ENCODE measurements around the gene ERMARD.
"Not testable (repeated sequence)": the region's sequence is repeated elsewhere in the genome, so short reads cannot be mapped to it uniquely, and the experiment has no call there.

Gene ERMARD

DNA sequence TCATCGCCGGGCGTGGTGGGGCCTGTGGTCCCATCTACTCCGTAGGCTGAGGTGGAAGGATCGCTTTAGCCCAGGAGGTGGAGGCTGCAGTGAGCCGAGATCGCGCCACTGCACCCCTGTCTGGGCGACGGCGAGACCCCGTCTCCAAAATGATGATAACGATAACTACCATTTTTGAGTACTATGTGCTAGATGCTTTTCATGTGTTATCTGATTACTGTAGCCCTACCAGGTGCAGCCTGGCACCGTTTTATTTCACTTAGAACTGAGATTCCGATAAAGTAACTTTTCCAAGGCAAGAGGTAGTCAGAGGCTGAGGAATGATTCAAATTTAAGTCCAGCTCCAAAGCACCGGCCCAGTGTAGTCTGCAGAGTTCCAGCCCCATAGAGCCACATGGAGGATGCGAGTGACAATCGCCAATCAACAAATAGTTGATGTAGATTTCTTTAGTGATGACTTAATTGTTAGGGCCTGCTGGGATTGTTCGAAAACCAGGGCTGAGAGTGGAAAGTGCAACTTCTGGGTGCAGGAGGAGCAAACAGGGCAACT is 727 bp downstream of the ERMARD start:
- Histone ChIP-seq H3K9me3 (ENCODE audit: low read depth, low read length) (no peaks in the 10 kb centered on the region), H3K36me3 (ENCODE audit: insufficient read depth, low read length) (no peaks in the 10 kb centered on the region), H3K9ac (ENCODE audit: insufficient read length) (peak overlapping the region; percentile 96), H3K4me3 (peak overlapping the region; percentile 91), H3K27ac (peak overlapping the region; percentile 82)
- DNase-seq (ENCODE audit: low read depth, low spot score), result no peak
- TF ChIP-seq FOXP2 (optimal IDR thresholded peaks at IDR 0.05; ENCODE audit: control extremely low read depth, extremely low read length, insufficient read depth), result no peak
- no peak for TF ChIP-seq EZH2 (IDR thresholded peaks at IDR 0.05)
- TF ChIP-seq POLR2AphosphoS5 (IDR thresholded peaks at IDR 0.05; ENCODE audit: borderline replicate concordance, low read depth, low read length), result no peak

DNA sequence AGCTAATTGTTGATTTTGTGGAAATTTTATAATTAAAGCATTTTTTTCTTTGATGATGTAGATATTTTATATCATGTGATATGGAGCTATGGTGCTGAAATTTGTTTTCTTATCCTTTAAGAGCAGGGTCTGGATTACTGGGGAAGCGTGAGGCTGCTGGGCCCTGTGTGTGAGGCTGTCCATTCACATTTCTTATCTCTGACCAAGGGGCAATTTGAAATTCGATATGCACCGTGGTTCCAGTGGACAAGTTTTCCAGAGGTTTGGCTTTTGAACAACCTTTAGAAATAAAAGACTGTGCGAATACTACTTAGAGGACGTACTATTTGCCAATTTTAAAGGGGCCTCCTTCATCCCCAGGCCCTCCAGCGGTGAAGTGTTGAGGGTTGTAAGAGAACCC is 3.7 kb downstream of the ERMARD start:
- Histone ChIP-seq H3K4me3 (no peak overlapping the region), H3K36me3 (ENCODE audit: insufficient read depth, low read length) (peaks cover 4% of the 10 kb centered on the region; the same call in 1 of the 2 replicates), H3K9me3 (ENCODE audit: low read depth, low read length) (no peaks in the 10 kb centered on the region), H3K9ac (ENCODE audit: insufficient read length) (no peak overlapping the region), H3K27ac (no peak overlapping the region)
- DNase-seq (ENCODE audit: low read depth, low spot score), result no peak
- no peak for TF ChIP-seq POLR2AphosphoS5 (IDR thresholded peaks at IDR 0.05; ENCODE audit: borderline replicate concordance, low read depth, low read length)

DNA sequence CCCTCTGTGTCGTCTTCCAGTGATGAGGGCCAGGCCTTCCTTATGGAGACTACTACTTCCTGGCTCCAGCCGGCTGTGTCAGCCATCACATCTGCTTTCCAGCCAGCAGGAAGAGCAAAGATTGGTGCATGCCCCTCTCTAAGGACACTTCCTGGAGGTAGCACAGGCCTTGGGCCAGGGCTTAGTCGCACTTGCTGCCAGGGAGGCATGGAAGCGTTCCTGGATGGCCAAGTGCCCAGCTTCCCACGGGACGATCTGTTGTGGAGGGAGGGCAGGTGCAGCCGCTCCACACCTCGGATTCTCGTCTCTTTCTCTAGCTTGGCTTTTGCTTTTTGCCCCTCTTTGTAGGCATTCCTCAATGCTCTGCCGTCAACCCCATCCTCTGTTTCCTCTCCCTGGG is 11.9 kb downstream of the ERMARD start:
- TF ChIP-seq EZH2 (IDR thresholded peaks at IDR 0.05), result no peak
- no peak for TF ChIP-seq FOXP2 (optimal IDR thresholded peaks at IDR 0.05; ENCODE audit: control extremely low read depth, extremely low read length, insufficient read depth)
- TF ChIP-seq POLR2AphosphoS5 (IDR thresholded peaks at IDR 0.05; ENCODE audit: borderline replicate concordance, low read depth, low read length), result no peak
- H3K9ac ChIP-seq (ENCODE audit: insufficient read length), result no peak overlapping the region
- H3K36me3 ChIP-seq (ENCODE audit: insufficient read depth, low read length), result peaks cover 14% of the 10 kb centered on the region; the same call in 1 of the 2 replicates

DNA sequence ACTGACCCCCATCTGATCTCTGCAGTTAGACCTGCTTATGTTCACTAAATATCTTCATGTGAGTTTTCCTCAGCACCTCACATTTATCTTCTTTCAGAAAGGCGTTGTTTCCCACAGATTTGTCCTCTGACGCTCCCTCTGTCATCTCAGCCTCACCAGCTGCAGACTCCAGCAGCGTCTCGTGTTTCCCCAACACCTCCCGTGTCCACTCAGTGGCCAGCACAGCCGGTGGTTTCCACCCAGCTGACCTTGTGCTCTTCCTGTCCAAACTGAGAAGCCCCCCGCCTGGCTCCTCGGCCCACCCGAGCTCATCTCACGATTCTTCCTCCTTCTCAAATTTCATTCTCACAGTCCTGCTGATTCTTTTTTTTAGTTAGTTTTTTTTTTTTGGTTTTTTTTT is 12.5 kb downstream of the ERMARD start:
- H3K36me3 ChIP-seq (ENCODE audit: insufficient read depth, low read length), result peaks cover 16% of the 10 kb centered on the region; the same call in 1 of the 2 replicates
- no peak for TF ChIP-seq FOXP2 (optimal IDR thresholded peaks at IDR 0.05; ENCODE audit: control extremely low read depth, extremely low read length, insufficient read depth)
- TF ChIP-seq POLR2AphosphoS5 (IDR thresholded peaks at IDR 0.05; ENCODE audit: borderline replicate concordance, low read depth, low read length), result no peak
- no peak for TF ChIP-seq EZH2 (IDR thresholded peaks at IDR 0.05)

More for the DNA sequence above, 11.9 kb downstream of the ERMARD start:
- DNase-seq (ENCODE audit: low read depth, low spot score), result no peak
- Histone ChIP-seq H3K9me3 (ENCODE audit: low read depth, low read length) (no peaks in the 10 kb centered on the region), H3K27ac (no peak overlapping the region), H3K4me3 (no peak overlapping the region)

DNA sequence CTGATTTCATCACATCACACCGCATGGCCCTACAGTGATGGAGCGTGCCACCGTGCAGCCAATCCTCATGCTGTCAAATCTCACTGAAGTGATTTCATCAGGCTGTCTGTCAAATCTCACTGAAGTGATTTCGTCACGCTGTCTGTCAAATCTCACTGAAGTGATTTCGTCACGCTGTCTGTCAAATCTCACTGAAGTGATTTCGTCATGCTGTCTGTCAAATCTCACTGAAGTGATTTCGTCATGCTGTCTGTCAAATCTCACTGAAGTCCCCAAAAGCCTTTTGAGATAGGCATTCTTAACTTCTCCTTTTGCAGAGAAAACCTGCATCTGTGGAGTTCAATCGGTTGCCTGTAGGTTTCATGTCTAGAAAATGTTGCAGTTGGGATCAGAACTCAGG is 14.4 kb downstream of the ERMARD start:
- DNase-seq (ENCODE audit: low read depth, low spot score); H3K9me3 ChIP-seq (ENCODE audit: low read depth, low read length); H3K9ac ChIP-seq (ENCODE audit: insufficient read length); H3K27ac ChIP-seq; H3K4me3 ChIP-seq: not testable (repeated sequence)
- H3K36me3 ChIP-seq (ENCODE audit: insufficient read depth, low read length), result peaks cover 16% of the 10 kb centered on the region

More for the DNA sequence above, 12.5 kb downstream of the ERMARD start:
- Histone ChIP-seq H3K27ac (no peak overlapping the region), H3K9ac (ENCODE audit: insufficient read length) (no peak overlapping the region), H3K9me3 (ENCODE audit: low read depth, low read length) (no peaks in the 10 kb centered on the region), H3K4me3 (no peak overlapping the region)
- no peak for DNase-seq (ENCODE audit: low read depth, low spot score)

DNA sequence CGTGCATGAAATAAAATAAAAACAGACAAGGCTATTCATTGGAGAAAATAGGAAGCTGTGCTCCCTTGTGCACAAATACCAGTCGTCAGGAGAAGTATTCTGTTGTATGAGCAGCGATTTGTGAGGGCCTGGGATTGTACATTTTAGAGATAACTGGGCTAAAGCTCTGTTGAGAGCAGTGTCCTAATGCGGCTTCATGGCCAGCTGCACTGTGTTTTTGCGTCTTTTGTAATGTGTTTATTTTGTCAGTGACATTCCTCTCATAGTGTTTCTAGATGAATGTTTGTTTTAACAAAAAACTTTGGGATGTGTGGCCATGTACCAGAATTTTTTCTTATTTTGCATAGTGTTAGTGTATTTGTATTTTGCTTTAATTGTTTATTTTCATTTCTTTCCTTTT is 14.8 kb downstream of the ERMARD start:
- no peak overlapping the region for H3K27ac ChIP-seq
- H3K36me3 ChIP-seq (ENCODE audit: insufficient read depth, low read length), result peaks cover 16% of the 10 kb centered on the region
- TF ChIP-seq EZH2 (IDR thresholded peaks at IDR 0.05), result no peak
- no peak for TF ChIP-seq FOXP2 (optimal IDR thresholded peaks at IDR 0.05; ENCODE audit: control extremely low read depth, extremely low read length, insufficient read depth)
- no peak for TF ChIP-seq POLR2AphosphoS5 (IDR thresholded peaks at IDR 0.05; ENCODE audit: borderline replicate concordance, low read depth, low read length)
- no peak overlapping the region for H3K9ac ChIP-seq (ENCODE audit: insufficient read length)
- no peaks in the 10 kb centered on the region for H3K9me3 ChIP-seq (ENCODE audit: low read depth, low read length)
- H3K4me3 ChIP-seq, result no peak overlapping the region
- DNase-seq (ENCODE audit: low read depth, low spot score), result no peak

DNA sequence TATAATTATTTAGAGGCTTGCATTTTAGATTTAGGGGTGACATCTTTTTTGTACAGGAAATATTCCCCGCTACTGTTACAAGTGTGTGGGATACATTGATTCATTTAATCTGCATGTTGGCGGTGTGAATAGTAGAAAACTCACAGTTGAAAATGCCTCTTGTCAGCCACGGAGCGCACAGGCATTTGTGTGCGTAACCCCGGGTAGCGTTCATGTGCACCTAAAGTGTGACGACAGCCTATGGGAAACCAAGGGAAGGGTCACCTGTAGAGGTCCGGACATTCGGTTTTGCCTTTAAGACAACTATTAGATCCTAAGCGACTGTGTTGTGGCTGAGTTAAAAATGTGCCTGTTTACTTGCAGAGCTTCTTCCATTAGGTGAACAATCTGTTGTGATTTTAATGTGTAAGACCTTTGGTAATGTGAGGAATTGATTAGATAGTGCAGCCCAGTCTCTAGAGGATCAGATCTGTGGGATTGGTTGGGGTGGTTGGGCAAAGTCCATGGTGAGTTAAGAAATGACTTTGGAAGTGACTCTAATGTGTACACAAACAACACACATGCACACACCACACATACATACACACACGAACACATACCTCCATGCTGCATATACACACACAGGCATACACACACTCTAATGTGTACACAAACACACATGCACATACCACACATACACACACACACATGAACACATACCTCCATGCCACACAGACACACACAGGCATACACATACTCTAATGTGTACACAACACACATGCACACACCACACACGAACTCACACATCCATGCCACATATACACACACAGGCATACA is 15.7 kb downstream of the ERMARD start:
- Histone ChIP-seq H3K27ac (no peak overlapping the region), H3K36me3 (ENCODE audit: insufficient read depth, low read length) (peaks cover 19% of the 10 kb centered on the region)
- no peak for DNase-seq (ENCODE audit: low read depth, low spot score)

DNA sequence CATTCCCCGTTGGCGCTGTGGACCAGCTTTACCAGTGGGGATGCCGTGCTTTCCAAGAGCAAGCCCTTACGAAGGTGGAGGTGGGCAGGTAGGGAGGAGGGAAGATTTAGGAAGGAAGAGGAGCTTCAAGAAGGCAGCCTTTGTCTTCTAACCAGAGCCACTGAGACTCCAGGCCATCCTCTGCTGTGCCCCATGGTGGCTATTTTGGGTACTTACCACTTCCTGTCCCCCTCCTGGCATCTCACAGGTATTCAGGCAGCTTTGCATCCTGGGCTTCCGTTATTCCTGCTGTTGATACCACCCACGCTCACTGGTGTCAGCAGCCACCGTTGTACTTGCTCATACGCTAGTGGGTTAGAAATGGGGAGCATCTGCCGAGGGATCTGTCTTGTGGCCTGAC is 22.9 kb downstream of the ERMARD start:
- H3K9ac ChIP-seq (ENCODE audit: insufficient read length), result no peak overlapping the region
- H3K27ac ChIP-seq, result no peak overlapping the region
- no peaks in the 10 kb centered on the region for H3K9me3 ChIP-seq (ENCODE audit: low read depth, low read length)
- no peak for DNase-seq (ENCODE audit: low read depth, low spot score)
- TF ChIP-seq POLR2AphosphoS5 (IDR thresholded peaks at IDR 0.05; ENCODE audit: borderline replicate concordance, low read depth, low read length) (no peak), FOXP2 (optimal IDR thresholded peaks at IDR 0.05; ENCODE audit: control extremely low read depth, extremely low read length, insufficient read depth) (no peak), EZH2 (IDR thresholded peaks at IDR 0.05) (no peak)
- H3K4me3 ChIP-seq, result no peak overlapping the region
- peaks cover 8% of the 10 kb centered on the region for H3K36me3 ChIP-seq (ENCODE audit: insufficient read depth, low read length)

More for the DNA sequence above, 15.7 kb downstream of the ERMARD start:
- TF ChIP-seq FOXP2 (optimal IDR thresholded peaks at IDR 0.05; ENCODE audit: control extremely low read depth, extremely low read length, insufficient read depth) (no peak), EZH2 (IDR thresholded peaks at IDR 0.05) (no peak), POLR2AphosphoS5 (IDR thresholded peaks at IDR 0.05; ENCODE audit: borderline replicate concordance, low read depth, low read length) (no peak)
- Histone ChIP-seq H3K4me3 (no peak overlapping the region), H3K9ac (ENCODE audit: insufficient read length) (no peak overlapping the region), H3K9me3 (ENCODE audit: low read depth, low read length) (no peaks in the 10 kb centered on the region)

Measured in SK-N-MC (cell line).